ENCODE results near the gene SLC13A5.

DNA sequence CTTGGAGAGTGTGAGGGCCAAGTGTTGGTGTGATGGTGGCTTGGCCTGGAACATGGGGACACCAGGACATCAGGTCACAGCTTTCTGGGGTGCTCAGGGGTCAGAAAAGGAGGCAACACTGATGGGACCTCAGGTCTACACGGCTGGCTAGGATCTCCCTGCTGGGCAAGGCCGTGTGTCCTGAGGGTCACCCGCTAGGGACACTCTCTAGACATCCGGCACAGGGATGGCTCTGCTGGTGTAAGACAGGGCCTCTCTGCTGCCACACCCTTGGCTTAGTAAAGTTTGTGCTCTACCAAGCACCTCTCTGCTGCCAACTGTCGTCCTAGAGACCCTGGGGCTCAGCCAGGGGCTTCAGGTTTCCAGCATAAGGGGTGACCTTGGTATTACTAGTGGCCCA is 16.3 kb downstream of the SLC13A5 start:
- TF ChIP-seq POLR2A (IDR thresholded peaks at IDR 0.05): no peak
- TF ChIP-seq, protein P1, sequence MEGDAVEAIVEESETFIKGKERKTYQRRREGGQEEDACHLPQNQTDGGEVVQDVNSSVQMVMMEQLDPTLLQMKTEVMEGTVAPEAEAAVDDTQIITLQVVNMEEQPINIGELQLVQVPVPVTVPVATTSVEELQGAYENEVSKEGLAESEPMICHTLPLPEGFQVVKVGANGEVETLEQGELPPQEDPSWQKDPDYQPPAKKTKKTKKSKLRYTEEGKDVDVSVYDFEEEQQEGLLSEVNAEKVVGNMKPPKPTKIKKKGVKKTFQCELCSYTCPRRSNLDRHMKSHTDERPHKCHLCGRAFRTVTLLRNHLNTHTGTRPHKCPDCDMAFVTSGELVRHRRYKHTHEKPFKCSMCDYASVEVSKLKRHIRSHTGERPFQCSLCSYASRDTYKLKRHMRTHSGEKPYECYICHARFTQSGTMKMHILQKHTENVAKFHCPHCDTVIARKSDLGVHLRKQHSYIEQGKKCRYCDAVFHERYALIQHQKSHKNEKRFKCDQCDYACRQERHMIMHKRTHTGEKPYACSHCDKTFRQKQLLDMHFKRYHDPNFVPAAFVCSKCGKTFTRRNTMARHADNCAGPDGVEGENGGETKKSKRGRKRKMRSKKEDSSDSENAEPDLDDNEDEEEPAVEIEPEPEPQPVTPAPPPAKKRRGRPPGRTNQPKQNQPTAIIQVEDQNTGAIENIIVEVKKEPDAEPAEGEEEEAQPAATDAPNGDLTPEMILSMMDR (IDR thresholded peaks at IDR 0.05): no peak
- TF ChIP-seq POLR2AphosphoS5 (IDR thresholded peaks at IDR 0.05): no peak
